A673 (cell line): Measurements from ENCODE around the gene CNOT2. TPM values are rescaled to one million over a fixed set of nuclear protein-coding genes. Genes with fewer than 3 reads are reported as not detected.

ENCODE experiments used
- BruUV-seq: library from RNA; stranded (reverse); fragments of 400-500 nt; replicated peaks from 2 replicates; lab custom pipeline; 2021; lab: Mats Ljungman, UMichigan
- CTCF ChIA-PET: fragments of 300-600 bp; sonication (Branson Sonifier 250); formaldehyde crosslinking; loops from one replicate; lab custom pipeline; 2022; ENCODE audit warnings: antibody characterized with exemption; lab: Charles Lee
- POLR2A ChIA-PET: fragments of 300-600 bp; sonication (Branson Sonifier 250); formaldehyde crosslinking; loops from one replicate; lab custom pipeline; 2022; ENCODE audit warnings: antibody characterized with exemption; ENCODE audit not compliant: low non-redundant PET; lab: Charles Lee
- DNase-seq: peaks from one replicate; pipeline ENCODE4 v3.0.0-alpha.2; 2015; ENCODE audit warnings: low spot score
- H3K27ac ChIP-seq: fragments of 200-600 bp; sonication (generic); 2 replicates; pipeline ENCODE4 v1.5.1; 2016; ENCODE audit warnings: mixed run types, low read depth, mild to moderate bottlenecking, mixed read lengths, antibody characterized with exemption, low read length; ENCODE audit not compliant: poor library complexity, severe bottlenecking
- H3K27me3 ChIP-seq: fragments of 200-600 bp; sonication (generic); replicated peaks from 2 replicates; pipeline ENCODE4 v1.6.1; 2017; ENCODE audit warnings: mixed run types, low read depth, mild to moderate bottlenecking, mixed read lengths, antibody characterized with exemption, low read length; ENCODE audit not compliant: insufficient read depth, poor library complexity
- H3K36me3 ChIP-seq: fragments of 200-600 bp; sonication (generic); 2 replicates; pipeline ENCODE4 v1.6.1; 2016; ENCODE audit warnings: mixed run types, mild to moderate bottlenecking, mixed read lengths, antibody characterized with exemption, low read length; ENCODE audit not compliant: insufficient read depth, poor library complexity, severe bottlenecking
- H3K4me1 ChIP-seq: fragments of 200-600 bp; sonication (generic); 2 replicates; pipeline ENCODE4 v1.6.1; 2017; ENCODE audit warnings: mixed run types, mild to moderate bottlenecking, mixed read lengths, antibody characterized with exemption, low read length; ENCODE audit not compliant: insufficient read depth, poor library complexity, severe bottlenecking
- H3K4me3 ChIP-seq: fragments of 200-600 bp; sonication (generic); 2 replicates; pipeline ENCODE4 v1.5.1; 2016; ENCODE audit warnings: low read depth, mixed run types, mild to moderate bottlenecking, mixed read lengths, low read length; ENCODE audit not compliant: poor library complexity, severe bottlenecking
- H3K9me3 ChIP-seq: fragments of 200-600 bp; sonication (generic); 2 replicates; pipeline ENCODE4 v1.6.1; 2016; ENCODE audit warnings: mixed run types, low read depth, mild to moderate bottlenecking, mixed read lengths, antibody characterized with exemption, low read length; ENCODE audit not compliant: poor library complexity, severe bottlenecking
- EZH2 ChIP-seq: fragments of 200-600 bp; sonication (generic); IDR thresholded peaks from 2 replicates; pipeline ENCODE4 v1.6.1; 2017; ENCODE audit warnings: borderline replicate concordance, low read depth, mild to moderate bottlenecking, mixed read lengths, antibody characterized with exemption, low read length; ENCODE audit not compliant: poor library complexity, severe bottlenecking
- intact Hi-C: fragments of 100-400 bp; cut with micrococcal nuclease; formaldehyde crosslinking; loops from one replicate; pipeline ENCODE4 v1.10.0; 2022; ENCODE audit not compliant: unreplicated experiment
- total RNA-seq: library from RNA; stranded (reverse); gene quantifications from 2 replicates; pipeline ENCODE4 v1.2.3, GENCODE V29; 2021
- TF ChIP-seq, protein P1 (sequence below): fragments of 300-800, 200-600 bp; sonication (generic); conservative IDR thresholded peaks from 2 replicates; pipeline ENCODE4 v1.5.1; 2017; ENCODE audit warnings: low read depth, mild to moderate bottlenecking, antibody characterized with exemption, low read length, moderate library complexity, mixed read lengths

The CNOT2 gene
- total RNA-seq, 1 experiment from 2014 or later = 89.0 TPM

DNA sequence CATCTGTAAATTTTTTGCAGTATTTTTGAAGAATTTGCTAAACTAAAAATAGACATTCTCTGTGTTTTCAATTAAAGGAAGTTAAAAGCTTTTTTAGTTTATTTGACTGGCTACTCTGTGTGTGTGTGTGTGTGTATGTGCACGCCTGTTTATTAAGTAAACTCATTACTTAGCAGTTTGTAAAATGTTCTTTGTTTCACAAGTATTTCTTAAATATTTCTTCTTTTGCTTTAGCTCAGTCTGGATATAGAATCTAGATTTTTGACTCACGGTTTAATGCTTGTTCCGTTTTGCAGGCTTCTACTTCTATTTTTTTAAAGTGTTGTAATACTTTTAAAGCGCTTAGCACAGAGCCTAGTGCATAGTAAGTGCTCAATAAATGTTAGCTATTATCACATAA is 76.4 kb downstream of the CNOT2 start:
- CTCF ChIA-PET = no interaction called here
- intact Hi-C loops = no loop called here

DNA sequence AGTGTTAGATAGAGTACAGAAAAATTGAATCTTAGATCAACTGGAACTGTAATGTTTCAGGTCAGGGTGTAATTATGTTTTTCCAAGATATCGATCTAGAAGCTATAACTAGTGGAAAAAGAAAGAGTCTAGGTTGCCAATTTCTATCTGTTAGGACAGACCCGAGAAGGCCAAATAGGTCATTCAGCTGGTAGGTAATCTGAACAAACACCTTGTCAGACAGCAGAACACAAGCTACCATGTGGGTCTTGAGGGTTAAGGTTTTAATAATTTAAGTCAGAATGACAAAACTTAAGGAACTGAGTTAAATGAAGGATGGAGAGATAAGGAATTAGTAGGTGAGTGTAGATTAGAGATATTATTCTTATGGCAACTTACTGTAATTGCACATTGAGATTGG is 78.0 kb downstream of the CNOT2 start:
- intact Hi-C loops = no loop called here
- CTCF ChIA-PET = no interaction called here
- H3K27me3 ChIP-seq = no peaks in the 10 kb centered on the region
- no peaks in the 10 kb centered on the region for H3K36me3 ChIP-seq
- TF ChIP-seq EZH2 = no peak
- TF ChIP-seq, protein P1, sequence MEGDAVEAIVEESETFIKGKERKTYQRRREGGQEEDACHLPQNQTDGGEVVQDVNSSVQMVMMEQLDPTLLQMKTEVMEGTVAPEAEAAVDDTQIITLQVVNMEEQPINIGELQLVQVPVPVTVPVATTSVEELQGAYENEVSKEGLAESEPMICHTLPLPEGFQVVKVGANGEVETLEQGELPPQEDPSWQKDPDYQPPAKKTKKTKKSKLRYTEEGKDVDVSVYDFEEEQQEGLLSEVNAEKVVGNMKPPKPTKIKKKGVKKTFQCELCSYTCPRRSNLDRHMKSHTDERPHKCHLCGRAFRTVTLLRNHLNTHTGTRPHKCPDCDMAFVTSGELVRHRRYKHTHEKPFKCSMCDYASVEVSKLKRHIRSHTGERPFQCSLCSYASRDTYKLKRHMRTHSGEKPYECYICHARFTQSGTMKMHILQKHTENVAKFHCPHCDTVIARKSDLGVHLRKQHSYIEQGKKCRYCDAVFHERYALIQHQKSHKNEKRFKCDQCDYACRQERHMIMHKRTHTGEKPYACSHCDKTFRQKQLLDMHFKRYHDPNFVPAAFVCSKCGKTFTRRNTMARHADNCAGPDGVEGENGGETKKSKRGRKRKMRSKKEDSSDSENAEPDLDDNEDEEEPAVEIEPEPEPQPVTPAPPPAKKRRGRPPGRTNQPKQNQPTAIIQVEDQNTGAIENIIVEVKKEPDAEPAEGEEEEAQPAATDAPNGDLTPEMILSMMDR = no peak
- H3K4me3 ChIP-seq = no peak overlapping the region
- no peaks in the 10 kb centered on the region for H3K9me3 ChIP-seq
- H3K4me1 ChIP-seq = no peaks in the 10 kb centered on the region
- POLR2A ChIA-PET = no interaction called here
- no peak overlapping the region for H3K27ac ChIP-seq
- no peak for DNase-seq
- BruUV-seq = no TSS peak

More for the DNA sequence above, 76.4 kb downstream of the CNOT2 start:
- H3K27ac ChIP-seq = no peak overlapping the region
- POLR2A ChIA-PET = no interaction called here
- H3K36me3 ChIP-seq = no peaks in the 10 kb centered on the region
- H3K4me1 ChIP-seq = no peaks in the 10 kb centered on the region
- no peaks in the 10 kb centered on the region for H3K9me3 ChIP-seq
- BruUV-seq = no TSS peak
- no peak for TF ChIP-seq EZH2
- TF ChIP-seq, protein P1 = no peak
- no peak overlapping the region for H3K4me3 ChIP-seq
- no peaks in the 10 kb centered on the region for H3K27me3 ChIP-seq
- no peak for DNase-seq

DNA sequence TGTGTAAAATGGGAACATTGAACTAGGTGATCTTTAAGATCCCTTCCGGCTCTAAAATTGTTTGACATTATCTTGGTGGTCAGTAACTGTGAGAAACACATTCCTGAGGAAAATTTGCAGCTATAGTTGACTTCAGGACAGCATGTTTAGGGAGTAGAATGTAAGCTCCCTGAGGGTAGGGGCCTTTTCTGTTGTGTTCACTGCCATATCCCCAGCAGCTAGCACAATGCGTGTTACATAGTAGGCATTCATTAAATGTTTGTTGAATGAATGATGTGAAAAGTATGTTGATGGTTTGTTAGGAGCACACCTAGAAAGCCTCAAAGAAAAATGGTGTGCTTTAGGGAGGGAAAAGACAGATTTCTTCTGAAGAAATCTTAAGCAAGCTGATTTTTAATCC is 84.3 kb downstream of the CNOT2 start:
- CTCF ChIA-PET = no interaction called here
- no TSS peak for BruUV-seq
- Histone ChIP-seq H3K27ac (no peak overlapping the region), H3K4me1 (no peaks in the 10 kb centered on the region), H3K27me3 (no peaks in the 10 kb centered on the region), H3K36me3 (no peaks in the 10 kb centered on the region), H3K9me3 (no peaks in the 10 kb centered on the region), H3K4me3 (no peak overlapping the region)
- POLR2A ChIA-PET = interaction anchor here (0.5 kb wide), 1 partner anchor 656 kb away, joined by 3 read pairs; no protein-coding TSS in a partner anchor
- intact Hi-C loops = no loop called here
- no peak for TF ChIP-seq EZH2
- TF ChIP-seq, protein P1 = no peak
- DNase-seq = no peak
